Dendritic cell treated with granulocyte-macrophage colony-stimulating factor and Interleukin-4, amounts not matched to agents 40 ng/mL and 50 ng/mL, for 4 days (primary cell): ENCODE measurements around the gene THBS3.
A peak's percentile ranks its signal among the peaks of the same experiment; 100 is the strongest.
"Not testable (repeated sequence)": the region's sequence is repeated elsewhere in the genome, so short reads cannot be mapped to it uniquely, and the experiment has no call there.

Experiments used
- H3K27ac Mint-ChIP-seq: one replicate; pipeline ENCODE4 v1.8.0; 2022; ENCODE audit warnings: mild to moderate bottlenecking, mixed read lengths
- H3K27me3 Mint-ChIP-seq: one replicate; pipeline ENCODE4 v1.8.0; 2022; ENCODE audit warnings: mild to moderate bottlenecking, mixed read lengths
- H3K36me3 Mint-ChIP-seq: one replicate; pipeline ENCODE4 v1.8.0; 2022; ENCODE audit warnings: low read depth, mixed read lengths
- H3K4me1 Mint-ChIP-seq: one replicate; pipeline ENCODE4 v1.8.0; 2022; ENCODE audit warnings: low read depth, mixed read lengths
- H3K4me3 Mint-ChIP-seq: one replicate; pipeline ENCODE4 v1.8.0; 2022; ENCODE audit warnings: mild to moderate bottlenecking, moderate library complexity, mixed read lengths
- H3K9me3 Mint-ChIP-seq: one replicate; pipeline ENCODE4 v1.8.0; 2022; ENCODE audit warnings: mixed read lengths
- intact Hi-C: fragments of 100-400 bp; cut with micrococcal nuclease; formaldehyde crosslinking; loops from one replicate; pipeline ENCODE4 v1.15.0; 2022

Gene THBS3

GRCh38 chr1:155246796-155247195 is 39.1 kb upstream of the THBS3 start:
- H3K27me3 Mint-ChIP-seq, intact Hi-C loops, H3K4me3 Mint-ChIP-seq, H3K27ac Mint-ChIP-seq, H3K9me3 Mint-ChIP-seq: not testable (repeated sequence)
- Mint-ChIP-seq H3K4me1 (peaks cover 47% of the 10 kb centered on the region), H3K36me3 (peaks cover 21% of the 10 kb centered on the region)

- Mint-ChIP-seq H3K27ac (peak overlapping the region; percentile 74), H3K36me3 (peaks cover 21% of the 10 kb centered on the region), H3K4me3 (peak overlapping the region; percentile 78), H3K9me3 (no peaks in the 10 kb centered on the region), H3K27me3 (no peaks in the 10 kb centered on the region), H3K4me1 (peaks cover 51% of the 10 kb centered on the region)
- intact Hi-C loops, result no loop called here
These were observed 37.4 kb upstream of the THBS3 start for GRCh38 chr1:155245163-155245524.

GRCh38 chr1:155244368-155245162 is 36.9 kb upstream of the THBS3 start:
- Mint-ChIP-seq H3K4me1 (peaks cover 53% of the 10 kb centered on the region), H3K27ac (peak overlapping the region; percentile 74), H3K27me3 (no peaks in the 10 kb centered on the region), H3K9me3 (no peaks in the 10 kb centered on the region), H3K36me3 (peaks cover 26% of the 10 kb centered on the region), H3K4me3 (peak overlapping the region; percentile 78)
- intact Hi-C loops, result loop anchor here (5.0 kb wide), 1 partner anchor 37 kb away; the partner anchor contains the start of genes MTX1 and THBS3

- intact Hi-C loops, result loop anchor here (5.0 kb wide), 1 partner anchor 36 kb away; the partner anchor contains the start of genes MTX1 and THBS3
- Mint-ChIP-seq H3K4me3 (peak overlapping the region; percentile 78), H3K36me3 (peaks cover 38% of the 10 kb centered on the region), H3K4me1 (peaks cover 64% of the 10 kb centered on the region), H3K27me3 (no peaks in the 10 kb centered on the region), H3K27ac (peak overlapping the region; percentile 91), H3K9me3 (no peaks in the 10 kb centered on the region)
These were observed 35.2 kb upstream of the THBS3 start for GRCh38 chr1:155242805-155243358.

- H3K27me3 Mint-ChIP-seq, result no peaks in the 10 kb centered on the region
- H3K9me3 Mint-ChIP-seq, result no peaks in the 10 kb centered on the region
- peaks cover 38% of the 10 kb centered on the region for H3K36me3 Mint-ChIP-seq
- peak overlapping the region; percentile 91 for H3K27ac Mint-ChIP-seq
- intact Hi-C loops, result loop anchor here (5.0 kb wide), 1 partner anchor 35 kb away; the partner anchor contains the start of genes MTX1 and THBS3
- H3K4me1 Mint-ChIP-seq, result peaks cover 64% of the 10 kb centered on the region
- peak overlapping the region; percentile 44 for H3K4me3 Mint-ChIP-seq
These were observed 34.2 kb upstream of the THBS3 start for GRCh38 chr1:155241841-155242264.

GRCh38 chr1:155241069-155241679 is 33.5 kb upstream of the THBS3 start:
- Mint-ChIP-seq H3K36me3 (peaks cover 38% of the 10 kb centered on the region), H3K9me3 (no peaks in the 10 kb centered on the region), H3K4me3 (peak overlapping the region; percentile 84), H3K27ac (peak overlapping the region; percentile 91), H3K27me3 (no peaks in the 10 kb centered on the region), H3K4me1 (peaks cover 64% of the 10 kb centered on the region)
- intact Hi-C loops, result loop anchor here (5.0 kb wide), 1 partner anchor 34 kb away; the partner anchor contains the start of genes MTX1 and THBS3

GRCh38 chr1:155236451-155236850 is 28.8 kb upstream of the THBS3 start:
- no peak overlapping the region for H3K4me3 Mint-ChIP-seq
- H3K9me3 Mint-ChIP-seq, result no peaks in the 10 kb centered on the region
- intact Hi-C loops, result no loop called here
- H3K27ac Mint-ChIP-seq, result no peak overlapping the region
- no peaks in the 10 kb centered on the region for H3K27me3 Mint-ChIP-seq
- peaks cover 30% of the 10 kb centered on the region for H3K4me1 Mint-ChIP-seq
- peaks cover 48% of the 10 kb centered on the region for H3K36me3 Mint-ChIP-seq

- H3K27ac Mint-ChIP-seq, result not testable (repeated sequence)
These were observed 27.7 kb upstream of the THBS3 start for GRCh38 chr1:155235375-155235774.

GRCh38 chr1:155233502-155233901 is 25.8 kb upstream of the THBS3 start:
- H3K9me3 Mint-ChIP-seq, intact Hi-C loops, H3K27me3 Mint-ChIP-seq, H3K4me3 Mint-ChIP-seq, H3K27ac Mint-ChIP-seq, H3K4me1 Mint-ChIP-seq: not testable (repeated sequence)
- H3K36me3 Mint-ChIP-seq, result peaks cover 33% of the 10 kb centered on the region

More at GRCh38 chr1:155235375-155235774, 27.7 kb upstream of the THBS3 start:
- Mint-ChIP-seq H3K4me1 (peaks cover 20% of the 10 kb centered on the region), H3K36me3 (peaks cover 48% of the 10 kb centered on the region)
- H3K9me3 Mint-ChIP-seq, H3K27me3 Mint-ChIP-seq, intact Hi-C loops, H3K4me3 Mint-ChIP-seq: not testable (repeated sequence)

- H3K9me3 Mint-ChIP-seq, H3K27me3 Mint-ChIP-seq, intact Hi-C loops, H3K4me1 Mint-ChIP-seq, H3K27ac Mint-ChIP-seq, H3K4me3 Mint-ChIP-seq: not testable (repeated sequence)
- H3K36me3 Mint-ChIP-seq, result peaks cover 21% of the 10 kb centered on the region
These were observed 24.6 kb upstream of the THBS3 start for GRCh38 chr1:155232001-155232978.

GRCh38 chr1:155231302-155231701 is 23.6 kb upstream of the THBS3 start:
- H3K4me1 Mint-ChIP-seq, result not testable (repeated sequence)

GRCh38 chr1:155228096-155228427 is 20.4 kb upstream of the THBS3 start:
- H3K27ac Mint-ChIP-seq, result peak overlapping the region; percentile 93
- no peaks in the 10 kb centered on the region for H3K9me3 Mint-ChIP-seq
- peaks cover 37% of the 10 kb centered on the region for H3K4me1 Mint-ChIP-seq
- H3K27me3 Mint-ChIP-seq, result peaks cover 3% of the 10 kb centered on the region
- no peaks in the 10 kb centered on the region for H3K36me3 Mint-ChIP-seq
- peak overlapping the region; percentile 77 for H3K4me3 Mint-ChIP-seq
- intact Hi-C loops, result loop anchor here (5.0 kb wide), 1 partner anchor 51 kb away; no protein-coding TSS in a partner anchor

More at GRCh38 chr1:155231302-155231701, 23.6 kb upstream of the THBS3 start:
- H3K4me3 Mint-ChIP-seq, H3K9me3 Mint-ChIP-seq, H3K27ac Mint-ChIP-seq, H3K27me3 Mint-ChIP-seq, intact Hi-C loops: not testable (repeated sequence)
- H3K36me3 Mint-ChIP-seq, result peaks cover 11% of the 10 kb centered on the region
